Hepatocyte (in vitro differentiated cells): ENCODE measurements around the gene CCDC152.

Source experiments
- CTCF ChIP-seq: fragments of 200-600 bp; sonication (generic); IDR thresholded peaks from 2 replicates; pipeline ENCODE4 v1.5.1; 2016; ENCODE audit warnings: antibody characterized with exemption, mild to moderate bottlenecking; ENCODE audit not compliant: poor library complexity
- EZH2 ChIP-seq: fragments of 200-600 bp; sonication (generic); IDR thresholded peaks from 2 replicates; pipeline ENCODE4 v1.6.1; 2016; ENCODE audit warnings: antibody characterized with exemption, mild to moderate bottlenecking, borderline replicate concordance

- TF ChIP-seq CTCF (no peak), EZH2 (no peak)
Measured at GRCh38 chr5:42749020-42749419, 7.6 kb upstream of the CCDC152 start.
